Measurements from ENCODE around the gene IRF3. TPM values are rescaled to one million over a fixed set of nuclear protein-coding genes. Genes with fewer than 3 reads are reported as not detected.

Gene IRF3
- total and polyA plus RNA-seq, 2 donors (not counting 1 experiment from before 2014, with no cell fraction given): 22.0 to 55.2 TPM

- no peaks in the 10 kb centered on the region for H3K9me3 ChIP-seq (ENCODE audit: control insufficient read depth, insufficient read depth, low read depth, low read length)
- H3K4me3 ChIP-seq (replicated peaks in 1 of 4; ENCODE audit: control extremely low read depth in 1 of 4, insufficient read depth in 1 of 4, low read depth in 3 of 4, low read length in 4 of 4): no peak overlapping the region
- H4K20me1 ChIP-seq (ENCODE audit: control insufficient read depth, extremely low read depth, insufficient read depth, low read length): no peaks in the 10 kb centered on the region
- H3K79me2 ChIP-seq (ENCODE audit: control insufficient read depth, insufficient read depth, low read length): peaks cover 7% of the 10 kb centered on the region
- H3K9ac ChIP-seq (ENCODE audit: insufficient read depth, low read length): no peak overlapping the region
- H3K4me1 ChIP-seq (ENCODE audit: control insufficient read depth, extremely low read depth, insufficient read depth, low read length): peaks cover 3% of the 10 kb centered on the region
- H3K36me3 ChIP-seq (ENCODE audit: control insufficient read depth, insufficient read depth, low read length): peaks cover 29% of the 10 kb centered on the region
- no peak overlapping the region for H3K4me2 ChIP-seq (ENCODE audit: extremely low read depth, insufficient read depth, low read length)
- H3K27me3 ChIP-seq (ENCODE audit: control insufficient read depth, insufficient read depth, low read length): no peaks in the 10 kb centered on the region
- no peak for DNase-seq (ENCODE audit: low read depth in 2 of 2)
- TF ChIP-seq CTCF (conservative IDR thresholded peaks at IDR 0.05 in 1 of 2, IDR thresholded peaks at IDR 0.05 in 1 of 2; ENCODE audit: low read depth in 1 of 2, low read length in 2 of 2): no peak
- TF ChIP-seq EZH2 (IDR thresholded peaks at IDR 0.05; ENCODE audit: low read length, missing control alignments): no peak
- H3K27ac ChIP-seq (ENCODE audit: insufficient read depth, low read length): no peak overlapping the region
- H2AFZ ChIP-seq (ENCODE audit: low read length): no peak overlapping the region
Observed at GRCh38 chr19:49685845-49686332, 20.2 kb upstream of the IRF3 start.

GRCh38 chr19:49684983-49685553 lies 19.4 kb upstream of the IRF3 start:
- Histone ChIP-seq H2AFZ (ENCODE audit: low read length) (no peak overlapping the region), H3K27ac (ENCODE audit: insufficient read depth, low read length) (no peak overlapping the region), H3K9me3 (ENCODE audit: control insufficient read depth, insufficient read depth, low read depth, low read length) (no peaks in the 10 kb centered on the region), H3K4me3 (replicated peaks in 1 of 4; ENCODE audit: control extremely low read depth in 1 of 4, insufficient read depth in 1 of 4, low read depth in 3 of 4, low read length in 4 of 4) (no peak overlapping the region), H3K79me2 (ENCODE audit: control insufficient read depth, insufficient read depth, low read length) (peaks cover 12% of the 10 kb centered on the region), H3K4me1 (ENCODE audit: control insufficient read depth, extremely low read depth, insufficient read depth, low read length) (peaks cover 7% of the 10 kb centered on the region), H3K9ac (ENCODE audit: insufficient read depth, low read length) (no peak overlapping the region), H3K36me3 (ENCODE audit: control insufficient read depth, insufficient read depth, low read length) (peaks cover 29% of the 10 kb centered on the region), H3K4me2 (ENCODE audit: extremely low read depth, insufficient read depth, low read length) (no peak overlapping the region), H4K20me1 (ENCODE audit: control insufficient read depth, extremely low read depth, insufficient read depth, low read length) (no peaks in the 10 kb centered on the region), H3K27me3 (ENCODE audit: control insufficient read depth, insufficient read depth, low read length) (no peaks in the 10 kb centered on the region)
- no peak for TF ChIP-seq EZH2 (IDR thresholded peaks at IDR 0.05; ENCODE audit: low read length, missing control alignments)
- peak in 1 of 2 donors; percentile 11 for TF ChIP-seq CTCF (conservative IDR thresholded peaks at IDR 0.05 in 1 of 2, IDR thresholded peaks at IDR 0.05 in 1 of 2; ENCODE audit: low read depth in 1 of 2, low read length in 2 of 2)
- DNase-seq (ENCODE audit: low read depth in 2 of 2): no peak

GRCh38 chr19:49684251-49684982 lies 18.8 kb upstream of the IRF3 start:
- peak in 1 of 2 donors; percentile 39 for TF ChIP-seq CTCF (conservative IDR thresholded peaks at IDR 0.05 in 1 of 2, IDR thresholded peaks at IDR 0.05 in 1 of 2; ENCODE audit: low read depth in 1 of 2, low read length in 2 of 2)
- TF ChIP-seq EZH2 (IDR thresholded peaks at IDR 0.05; ENCODE audit: low read length, missing control alignments): no peak
- no peak overlapping the region for H2AFZ ChIP-seq (ENCODE audit: low read length)
- H3K9me3 ChIP-seq (ENCODE audit: control insufficient read depth, insufficient read depth, low read depth, low read length): no peaks in the 10 kb centered on the region
- H3K79me2 ChIP-seq (ENCODE audit: control insufficient read depth, insufficient read depth, low read length): peaks cover 19% of the 10 kb centered on the region
- no peak overlapping the region for H3K4me3 ChIP-seq (replicated peaks in 1 of 4; ENCODE audit: control extremely low read depth in 1 of 4, insufficient read depth in 1 of 4, low read depth in 3 of 4, low read length in 4 of 4)
- H3K27me3 ChIP-seq (ENCODE audit: control insufficient read depth, insufficient read depth, low read length): no peaks in the 10 kb centered on the region
- H3K27ac ChIP-seq (ENCODE audit: insufficient read depth, low read length): no peak overlapping the region
- no peak overlapping the region for H3K9ac ChIP-seq (ENCODE audit: insufficient read depth, low read length)
- H3K4me1 ChIP-seq (ENCODE audit: control insufficient read depth, extremely low read depth, insufficient read depth, low read length): peaks cover 5% of the 10 kb centered on the region
- no peak overlapping the region for H3K4me2 ChIP-seq (ENCODE audit: extremely low read depth, insufficient read depth, low read length)
- H3K36me3 ChIP-seq (ENCODE audit: control insufficient read depth, insufficient read depth, low read length): peaks cover 29% of the 10 kb centered on the region
- H4K20me1 ChIP-seq (ENCODE audit: control insufficient read depth, extremely low read depth, insufficient read depth, low read length): no peaks in the 10 kb centered on the region
- no peak for DNase-seq (ENCODE audit: low read depth in 2 of 2)
